Heart left ventricle (tissue), 16 donors: ENCODE results near the gene HTR6. TPM values are rescaled to one million over a fixed set of nuclear protein-coding genes. Genes with fewer than 3 reads are reported as not detected.

Source experiments
- ATAC-seq, 4 donors: fragments of 200-7000 bp; cut with Tn5 transposase; one replicate each; pipeline ENCODE4 v1.9.1; 2020 to 2022; ENCODE audit warnings: moderate library complexity in 4 of 4, mild to moderate bottlenecking in 3 of 4, moderate number of reproducible peaks in 1 of 4
- DNase-seq, 5 donors: peaks; one replicate each; pipeline ENCODE4 v3.0.0-alpha.2; 2020
- H3K27ac ChIP-seq, 12 donors: fragments of 200-600 bp; sonication (generic) in 4 of 12; one replicate each; pipeline versions ENCODE4 v1.5.0 to v1.8.0; 2016 to 2022; ENCODE audit warnings: mild to moderate bottlenecking in 2 of 12
- H3K27me3 ChIP-seq, 9 donors: fragments of 200-600 bp; sonication (generic) in 2 of 9; one replicate each; pipeline versions ENCODE4 v1.5.1 to v1.8.0; 2016 to 2022; ENCODE audit warnings: mild to moderate bottlenecking in 3 of 9
- H3K36me3 ChIP-seq, 9 donors: fragments of 200-600 bp; sonication (generic) in 2 of 9; one replicate each; pipeline versions ENCODE4 v1.5.0 to v1.8.0; 2018 to 2022; ENCODE audit warnings: mild to moderate bottlenecking in 2 of 9
- H3K4me1 ChIP-seq, 12 donors: fragments of 200-600 bp; sonication (generic) in 4 of 12; one replicate each; pipeline versions ENCODE4 v1.5.0 to v1.8.0; 2016 to 2022; ENCODE audit warnings: mild to moderate bottlenecking in 3 of 12
- H3K4me3 ChIP-seq, 12 donors: fragments of 200-600 bp; sonication (generic) in 4 of 12; one replicate each; pipeline versions ENCODE4 v1.5.0 to v1.8.0; 2017 to 2022; ENCODE audit warnings: mild to moderate bottlenecking in 9 of 12, moderate library complexity in 4 of 12
- H3K9me3 ChIP-seq, 12 donors: fragments of 200-600 bp; sonication (generic) in 4 of 12; one replicate each; pipeline versions ENCODE4 v1.5.0 to v1.8.0; 2016 to 2022; ENCODE audit warnings: mild to moderate bottlenecking in 1 of 12
- POLR2A ChIP-seq, 2 donors: fragments of 450-650 bp; IDR thresholded peaks; one replicate each; pipeline ENCODE4 v1.6.1; 2017; ENCODE audit warnings: antibody characterized with exemption in 2 of 2, mild to moderate bottlenecking in 2 of 2, moderate library complexity in 2 of 2
- WGBS, 4 donors: extraction: QIAGEN DNeasy Blood & Tissue Kit in 2 of 4; methylation state at CpG; one replicate each; pipeline versions ENCODE4 v1.1.5 to v1.1.7; 2013 to 2018; 5-methylcytosine and 5-hydroxymethylcytosine counted together
- intact Hi-C, 10 donors: fragments of 100-400 bp; cut with DNase I; formaldehyde crosslinking; loops; one replicate each; pipeline versions ENCODE4 v1.11.1 to v1.14.2; 2022
- polyA plus RNA-seq, 2 donors: library from polyadenylated mRNA; stranded (reverse); fragments of 200-250 nt; gene quantifications; one replicate each; pipeline ENCODE4 v1.2.3, GENCODE V29; 2013
- total RNA-seq, 9 donors: library from RNA; depleted of rRNA in 2 of 9; stranded (reverse); fragments of >200 nt in 2 of 9; fragmentation: NEBNext Ultra II Directional in 3 of 9; extraction: Animal tissue kit (Norgen Biotek cat#: 25700) in 3 of 9; gene quantifications; one replicate each; pipeline versions ENCODE4 v1.1.0 to v1.2.4, GENCODE V29; 2016 to 2023
- TF ChIP-seq, protein P1 (sequence below), 12 donors: fragments of 200-600 bp; sonication (generic) in 4 of 12; IDR thresholded peaks; one replicate each; pipeline versions ENCODE4 v1.5.0 to v1.8.0; 2018 to 2022; ENCODE audit warnings: antibody characterized with exemption in 12 of 12, mild to moderate bottlenecking in 5 of 12
- donor health status: ischemic (EF 13 %, LVEDD 7.1; RV severe dilation, severe dysfunction).
- donor health status: healthy with polysubstance abuse.
- donor health status: DM: no; HTN: yes; CAD: no.
- donor health status: DM: no; HTN: no; CAD: no.
- donor health status: ischemic (EF 25% LVEDD 6.9; RV normal size, moderate dysfunction).
- donor health status: ischemic (EF 25% LVEDD 5.7; RV mildly dilated, moderate dysfunction).
- donor health status: healthy.
- donor health status: DM: yes; HTN: yes; CAD: no.
- donor health status: ischemic (EF 35%, LVEDD 5.7; RV mildly dilated, moderate dysfunction).
- donor health status: nonischemic (EF 11% LVEDD 7.7; RV severe dilation, severe dysfunction).
- donor health status: DM: yes; HTN: yes; CAD: no.
- donor health status: PGD.
- donor health status: ischemic (EF 29% LVEDD 5.4; RV normal size, mild dysfunction).
- donor health status: nonischemic (EF 23%, LVEDD 6.1; RV moderate dilation, normal function).

The HTR6 gene
- total and polyA plus RNA-seq, 11 donors: not detected

DNA sequence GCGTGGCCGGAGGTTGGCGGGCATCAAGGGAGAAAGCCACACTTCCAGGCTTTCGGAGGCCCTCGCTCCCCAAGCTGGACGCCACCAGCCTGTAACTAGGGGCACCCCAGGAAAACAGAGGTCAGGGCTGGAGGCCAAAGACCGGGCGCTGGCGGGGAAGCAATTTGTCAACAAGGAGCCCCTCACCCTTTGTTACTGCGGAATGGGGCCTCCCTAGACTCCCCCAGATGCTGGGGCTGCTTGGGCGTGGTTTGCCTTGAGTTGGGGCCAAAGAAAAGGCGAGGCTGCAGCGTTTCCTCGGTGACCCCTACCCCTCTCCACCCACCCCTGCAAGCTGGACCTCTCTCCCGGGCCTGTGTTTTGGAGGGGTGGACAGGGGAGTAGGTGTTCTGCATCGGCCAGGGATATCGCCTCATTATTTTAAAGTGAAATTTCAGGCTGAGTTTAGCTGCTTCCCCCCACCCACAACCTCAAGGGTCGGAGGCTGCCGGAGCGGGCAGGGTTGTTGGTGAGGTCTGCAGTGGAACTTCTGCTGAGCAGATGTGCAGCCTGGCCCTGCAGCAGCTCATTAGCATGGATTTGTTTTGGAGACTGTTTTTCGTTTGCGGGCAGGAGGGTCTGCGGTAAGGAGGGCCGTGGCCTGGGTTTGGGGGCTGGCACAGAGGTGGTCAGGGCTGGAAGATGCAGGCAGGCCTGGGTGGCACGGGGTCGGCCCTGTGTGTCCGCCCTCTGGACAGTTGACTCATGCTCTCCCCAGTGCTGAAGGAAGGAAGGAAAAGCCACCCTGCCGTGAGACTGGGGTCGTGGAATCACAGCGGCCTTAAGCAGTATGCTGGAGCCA, 19.0 kb upstream of the HTR6 start:
- WGBS, 4 donors: 39 to 55% (median 49%) methylated on average over 24 to 30 of the region's 30 CpGs
- Histone ChIP-seq H3K4me3 (peak overlapping the region; percentile 16 to 98 (median 81)), H3K4me1 (peaks cover 12 to 69% (median 44%) of the 10 kb centered on the region in 12 donors), H3K27ac (peak overlapping the region; percentile 81 to 97 (median 92)), H3K27me3 (peaks cover 0 to 29% (median 0%) of the 10 kb centered on the region in 9 donors), H3K9me3 (no peaks in the 10 kb centered on the region), H3K36me3 (no peaks in the 10 kb centered on the region)
- intact Hi-C loops: loop anchor here in 8 of 10 donors (2.0 to 10.0 kb wide), 11 partner anchors 48 to 253 kb away; partner anchors contain the start of gene CAPZB (in 4 of the 8)
- DNase-seq: no peak
- no peak for ATAC-seq
- TF ChIP-seq, protein P1, sequence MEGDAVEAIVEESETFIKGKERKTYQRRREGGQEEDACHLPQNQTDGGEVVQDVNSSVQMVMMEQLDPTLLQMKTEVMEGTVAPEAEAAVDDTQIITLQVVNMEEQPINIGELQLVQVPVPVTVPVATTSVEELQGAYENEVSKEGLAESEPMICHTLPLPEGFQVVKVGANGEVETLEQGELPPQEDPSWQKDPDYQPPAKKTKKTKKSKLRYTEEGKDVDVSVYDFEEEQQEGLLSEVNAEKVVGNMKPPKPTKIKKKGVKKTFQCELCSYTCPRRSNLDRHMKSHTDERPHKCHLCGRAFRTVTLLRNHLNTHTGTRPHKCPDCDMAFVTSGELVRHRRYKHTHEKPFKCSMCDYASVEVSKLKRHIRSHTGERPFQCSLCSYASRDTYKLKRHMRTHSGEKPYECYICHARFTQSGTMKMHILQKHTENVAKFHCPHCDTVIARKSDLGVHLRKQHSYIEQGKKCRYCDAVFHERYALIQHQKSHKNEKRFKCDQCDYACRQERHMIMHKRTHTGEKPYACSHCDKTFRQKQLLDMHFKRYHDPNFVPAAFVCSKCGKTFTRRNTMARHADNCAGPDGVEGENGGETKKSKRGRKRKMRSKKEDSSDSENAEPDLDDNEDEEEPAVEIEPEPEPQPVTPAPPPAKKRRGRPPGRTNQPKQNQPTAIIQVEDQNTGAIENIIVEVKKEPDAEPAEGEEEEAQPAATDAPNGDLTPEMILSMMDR (IDR thresholded peaks at IDR 0.05): no peak
- TF ChIP-seq POLR2A (IDR thresholded peaks at IDR 0.05): no peak

DNA sequence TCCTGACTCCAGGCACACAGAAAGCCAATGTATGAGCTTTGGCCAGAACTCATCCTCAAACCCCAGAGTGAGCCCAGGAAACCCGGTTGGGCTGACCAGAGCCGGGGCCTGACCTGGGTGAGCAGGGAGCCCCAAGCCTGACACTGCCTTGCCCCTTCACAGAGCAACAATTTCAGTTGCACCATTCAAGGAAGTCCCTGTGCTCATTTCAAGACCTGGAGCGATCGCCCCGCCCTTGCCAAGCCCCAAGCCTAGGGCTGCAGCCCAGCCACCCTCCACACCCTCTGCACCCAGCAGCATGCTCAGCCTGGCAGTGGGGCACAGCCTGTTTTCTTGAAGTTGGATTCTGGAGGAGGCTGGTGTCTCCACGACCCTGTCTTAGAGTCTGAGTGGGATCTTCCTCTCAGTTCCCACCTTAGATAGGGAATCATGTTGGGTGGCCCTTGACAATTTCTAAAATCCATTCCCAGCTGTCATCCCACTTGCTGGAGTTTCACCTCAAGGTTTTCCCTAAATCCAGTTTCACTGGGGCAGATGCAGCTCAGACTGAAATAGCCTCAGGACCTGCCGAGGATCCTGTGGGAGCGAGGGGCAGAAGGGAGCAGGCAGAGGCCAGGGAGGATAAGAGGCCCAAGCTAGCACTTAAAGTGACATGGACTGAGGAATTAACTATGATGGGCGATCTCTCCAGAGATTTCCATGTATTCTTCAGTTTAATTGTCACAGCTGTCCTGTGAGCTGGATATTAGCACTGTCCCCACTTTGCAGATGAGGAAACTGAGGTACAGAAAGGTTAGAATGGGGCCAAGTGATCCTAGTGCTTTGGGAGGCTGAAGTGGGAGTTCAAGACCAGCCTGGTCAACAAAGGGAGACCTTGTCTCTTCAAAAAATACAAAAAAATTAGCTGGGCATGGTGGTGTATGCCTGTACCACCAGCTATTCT, 18.0 kb upstream of the HTR6 start:
- ATAC-seq (no peak), DNase-seq (no peak)
- 77 to 87% (median 81%) methylated on average over 8 to 9 of the region's 9 CpGs for WGBS, 4 donors
- peak overlapping the region in 11 of 12 donors; percentile 60 to 98 (median 82) for H3K4me3 ChIP-seq
- no peaks in the 10 kb centered on the region for H3K36me3 ChIP-seq
- peaks cover 0 to 29% (median 0%) of the 10 kb centered on the region in 9 donors for H3K27me3 ChIP-seq
- peaks cover 12 to 77% (median 51%) of the 10 kb centered on the region in 12 donors for H3K4me1 ChIP-seq
- H3K27ac ChIP-seq: peak overlapping the region in 11 of 12 donors; percentile 81 to 97 (median 92)
- no peaks in the 10 kb centered on the region for H3K9me3 ChIP-seq
- intact Hi-C loops: loop anchor here in 7 of 10 donors (5.0 to 10.0 kb wide), 9 partner anchors 49 to 254 kb away; partner anchors contain the start of gene CAPZB (in 4 of the 7)
- TF ChIP-seq, protein P1 (IDR thresholded peaks at IDR 0.05): no peak
- TF ChIP-seq POLR2A (IDR thresholded peaks at IDR 0.05): no peak

DNA sequence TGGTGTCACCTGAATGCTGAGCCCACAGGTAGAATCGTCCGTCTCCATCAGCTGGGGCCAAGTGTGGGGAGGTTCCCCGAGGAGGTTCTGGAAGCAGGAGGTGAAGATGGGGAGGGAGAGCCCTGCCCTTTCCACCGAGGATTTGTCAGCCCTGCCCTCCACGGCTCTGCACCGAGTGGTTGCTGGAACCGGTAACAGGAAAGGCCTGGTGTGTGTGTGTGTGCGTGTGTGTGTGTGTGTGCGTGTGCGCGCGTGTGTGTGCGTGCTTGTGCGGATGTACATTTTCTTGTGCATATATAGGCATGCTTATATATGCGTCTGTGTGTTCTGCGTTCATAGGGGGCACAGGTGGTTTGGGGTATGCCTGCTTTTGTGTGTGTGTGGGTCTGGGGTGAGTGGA, 17.0 kb upstream of the HTR6 start:
- Histone ChIP-seq H3K36me3 (no peaks in the 10 kb centered on the region), H3K4me1 (peaks cover 12 to 87% (median 58%) of the 10 kb centered on the region in 12 donors), H3K9me3 (no peaks in the 10 kb centered on the region), H3K4me3 (peak overlapping the region in 3 of 12 donors; percentile 17 to 94 (median 87)), H3K27ac (peak overlapping the region in 11 of 12 donors; percentile 24 to 95 (median 71)), H3K27me3 (peaks cover 0 to 28% (median 0%) of the 10 kb centered on the region in 9 donors)
- intact Hi-C loops: loop anchor here in 7 of 10 donors (5.0 to 10.0 kb wide), 9 partner anchors 50 to 255 kb away; partner anchors contain the start of gene CAPZB (in 4 of the 7)
- no peak for DNase-seq
- 48 to 61% (median 56%) methylated on average over 16 of the region's 16 CpGs for WGBS, 4 donors
- ATAC-seq: peak in 1 of 4 donors; percentile 26
- TF ChIP-seq, protein P1 (IDR thresholded peaks at IDR 0.05): no peak
- TF ChIP-seq POLR2A (IDR thresholded peaks at IDR 0.05): no peak
